NCI-H2107 (cell line): ENCODE data around the gene EDIL3.

Experiments used
- DNase-seq: peaks from one replicate; lab custom pipeline; 2025; lab: John Stamatoyannopoulos, UW

Gene EDIL3, protein sequence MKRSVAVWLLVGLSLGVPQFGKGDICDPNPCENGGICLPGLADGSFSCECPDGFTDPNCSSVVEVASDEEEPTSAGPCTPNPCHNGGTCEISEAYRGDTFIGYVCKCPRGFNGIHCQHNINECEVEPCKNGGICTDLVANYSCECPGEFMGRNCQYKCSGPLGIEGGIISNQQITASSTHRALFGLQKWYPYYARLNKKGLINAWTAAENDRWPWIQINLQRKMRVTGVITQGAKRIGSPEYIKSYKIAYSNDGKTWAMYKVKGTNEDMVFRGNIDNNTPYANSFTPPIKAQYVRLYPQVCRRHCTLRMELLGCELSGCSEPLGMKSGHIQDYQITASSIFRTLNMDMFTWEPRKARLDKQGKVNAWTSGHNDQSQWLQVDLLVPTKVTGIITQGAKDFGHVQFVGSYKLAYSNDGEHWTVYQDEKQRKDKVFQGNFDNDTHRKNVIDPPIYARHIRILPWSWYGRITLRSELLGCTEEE

GRCh38 chr5:84384604-84385575 is at the start of gene EDIL3:
TSS of gene EDIL3 (minus strand) at chr5:84384880. CDS start at chr5:84384374, 506 bp downstream.
- DNase-seq = no peak

- no peak for DNase-seq
Measured at GRCh38 chr5:84433461-84433860, 48.8 kb upstream of the EDIL3 start.

- DNase-seq = no peak
Measured at GRCh38 chr5:84430863-84431663, 46.4 kb upstream of the EDIL3 start.

GRCh38 chr5:84430079-84430478 is 45.4 kb upstream of the EDIL3 start:
- no peak for DNase-seq

- DNase-seq = no peak
Measured at GRCh38 chr5:84425365-84425881, 40.7 kb upstream of the EDIL3 start.

GRCh38 chr5:84419742-84420141 is 35.1 kb upstream of the EDIL3 start:
- no peak for DNase-seq

DNA sequence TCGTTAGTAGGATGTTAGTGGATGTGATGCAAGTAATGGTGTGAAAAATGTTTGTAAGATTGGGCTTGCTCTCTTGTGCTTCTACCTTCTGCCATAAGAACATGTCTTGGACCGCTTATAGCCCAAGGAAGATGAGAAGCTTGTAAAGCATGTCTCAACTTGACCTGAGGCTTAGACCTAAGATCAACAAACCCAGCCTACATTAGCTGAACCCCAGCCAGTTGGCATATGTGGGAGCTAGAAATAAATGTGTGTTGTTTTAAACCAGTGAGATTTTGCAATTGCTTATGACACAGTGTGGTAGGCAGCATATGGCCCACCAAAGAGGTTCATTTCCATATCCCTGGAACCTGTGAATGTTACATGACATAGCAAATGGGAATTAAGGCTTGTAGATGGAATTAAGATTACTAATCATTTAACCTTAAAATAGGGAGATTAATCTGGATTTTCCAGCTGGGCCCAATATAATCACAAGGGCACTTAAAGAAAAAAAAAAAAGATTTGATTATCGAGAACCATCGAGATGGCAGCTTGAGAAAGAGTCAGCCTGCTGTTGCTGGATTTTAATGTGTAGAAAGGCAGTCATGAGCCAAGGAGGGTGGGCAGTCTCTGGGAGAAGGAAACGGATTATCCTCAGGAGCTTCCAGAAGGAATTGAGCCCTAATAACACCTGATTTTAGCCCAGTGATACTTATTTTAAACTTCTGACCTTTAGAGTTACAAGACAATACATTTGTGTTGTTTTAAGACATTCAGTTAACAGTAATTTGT is 27.3 kb upstream of the EDIL3 start:
- no peak for DNase-seq

DNA sequence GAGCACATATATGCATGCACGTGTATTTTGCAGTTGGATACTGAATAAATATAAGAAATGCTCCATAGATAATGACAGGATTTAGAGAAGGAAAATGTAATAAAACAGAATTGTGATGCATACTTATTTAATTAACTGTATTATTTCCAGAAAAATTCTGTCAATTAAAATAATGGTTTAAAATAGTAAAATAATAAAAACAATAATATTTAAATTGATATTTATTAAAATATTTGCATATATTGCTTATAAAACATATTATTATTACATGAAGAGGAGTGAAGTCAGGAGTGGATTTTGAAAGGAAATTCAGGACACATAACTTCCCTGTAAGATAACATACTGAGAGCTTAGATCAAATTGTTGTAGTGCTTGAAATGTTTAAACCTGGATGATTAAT is 21.4 kb upstream of the EDIL3 start:
- DNase-seq = no peak

GRCh38 chr5:84403773-84404172 is 19.1 kb upstream of the EDIL3 start:
- no peak for DNase-seq

DNA sequence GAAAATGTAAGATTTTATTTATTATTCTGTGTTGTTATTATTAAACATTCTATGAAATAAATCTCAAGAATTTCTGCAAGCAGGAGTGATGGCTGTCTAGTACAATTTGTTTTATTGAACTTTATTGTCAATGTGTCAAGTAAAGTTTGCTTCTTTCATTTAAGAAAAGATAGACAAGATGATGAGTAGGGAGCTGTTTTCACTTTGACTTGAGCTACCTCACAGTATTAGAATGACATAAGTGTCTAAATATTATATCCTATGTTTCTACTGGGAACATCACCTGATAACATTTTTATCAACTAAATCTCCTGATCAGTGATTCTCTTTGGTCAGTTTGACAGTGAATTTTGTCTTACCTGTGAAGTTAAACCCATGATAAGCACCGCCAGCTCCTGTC is 12.7 kb upstream of the EDIL3 start:
- no peak for DNase-seq

DNA sequence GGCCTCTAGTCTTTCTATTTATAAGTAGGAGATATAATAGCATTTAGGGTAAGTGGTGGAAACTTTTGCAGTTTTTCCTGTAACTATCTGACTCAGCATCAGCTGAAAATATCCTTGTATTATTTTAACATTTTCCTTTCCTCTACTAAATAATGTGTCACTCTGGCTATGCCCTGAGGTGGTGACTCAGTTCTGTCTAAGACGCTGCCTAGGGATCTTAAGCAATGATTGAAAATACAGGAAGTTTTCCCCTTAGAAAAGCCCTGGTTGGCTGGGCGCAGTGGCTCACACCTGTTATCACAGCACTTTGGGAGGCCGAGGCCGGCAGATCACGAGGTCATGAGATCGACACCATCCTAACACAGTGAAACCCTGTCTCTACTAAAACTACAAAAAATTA is 9.3 kb upstream of the EDIL3 start:
- DNase-seq = no peak

DNA sequence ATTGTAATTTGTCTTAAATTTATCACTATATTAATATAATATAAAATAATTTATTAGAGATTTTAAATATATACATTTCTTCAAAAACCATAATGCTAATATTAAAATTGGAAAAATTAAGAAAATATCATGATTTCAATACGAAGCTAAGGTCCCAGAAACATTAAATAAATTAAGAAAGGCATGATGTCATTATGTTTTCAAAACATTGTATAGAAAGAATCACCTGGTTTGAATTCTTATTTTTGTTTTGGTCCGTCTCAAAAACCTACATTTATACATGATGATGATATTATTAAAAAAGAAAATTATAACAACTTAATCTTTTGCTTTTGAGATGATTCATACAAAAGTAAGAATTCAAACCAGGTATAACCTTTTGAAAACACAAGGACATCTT is 8.2 kb upstream of the EDIL3 start:
- DNase-seq = no peak

GRCh38 chr5:84385705-84386104 is 1.0 kb upstream of the EDIL3 start:
- no peak for DNase-seq

- no peak for DNase-seq
Measured at GRCh38 chr5:84383816-84384603, 670 bp downstream of the EDIL3 start.

DNA sequence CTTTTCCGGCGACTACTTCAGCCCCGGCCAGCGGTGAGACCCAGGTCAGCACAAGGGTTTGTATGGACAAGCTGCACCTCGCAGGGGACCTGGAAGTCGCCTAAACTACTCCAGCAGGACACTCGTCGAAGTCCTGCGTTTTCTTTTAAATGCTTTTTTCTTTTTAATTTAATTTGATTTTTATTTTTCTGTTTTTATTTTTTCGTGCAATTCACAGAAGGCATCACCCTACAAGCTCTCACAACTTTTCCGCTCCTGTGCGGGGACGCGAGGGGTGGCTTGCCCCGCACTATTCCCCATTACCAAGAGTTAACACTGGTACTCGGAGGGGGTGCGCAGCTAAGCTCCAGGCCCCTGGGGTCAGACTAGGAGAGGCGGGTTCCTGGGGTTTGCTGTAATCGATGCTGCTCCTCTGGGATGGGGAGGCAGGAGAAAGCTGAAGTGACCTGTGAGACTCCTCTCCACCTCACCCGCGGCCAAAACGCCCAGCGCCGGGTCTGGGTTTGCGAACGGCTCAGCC is 1.3 kb downstream of the EDIL3 start:
- DNase-seq = no peak

- no peak for DNase-seq
Measured at GRCh38 chr5:84382363-84383295, 2.1 kb downstream of the EDIL3 start.

GRCh38 chr5:84381502-84382362 is 2.9 kb downstream of the EDIL3 start:
- DNase-seq = no peak

DNA sequence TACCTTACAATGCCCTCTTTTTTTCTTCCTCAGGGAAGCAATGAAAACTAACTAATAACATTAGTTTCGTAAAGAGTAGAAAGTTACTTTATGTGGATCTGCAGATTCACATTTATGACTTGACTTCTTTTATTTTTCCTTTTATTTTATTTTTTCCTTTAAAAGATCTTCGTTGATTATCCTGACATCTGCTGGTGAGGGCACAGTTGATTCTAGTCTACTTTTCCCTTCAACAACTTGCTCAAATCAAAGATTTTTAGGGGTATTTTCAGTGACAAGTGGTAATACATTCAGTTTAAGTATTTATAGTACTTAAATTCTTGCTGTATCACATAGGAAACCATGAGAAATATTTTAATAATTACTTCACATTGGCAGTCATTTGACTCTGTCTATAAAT is 4.9 kb downstream of the EDIL3 start:
- DNase-seq = no peak
